OCI-LY3 (cell line): ENCODE measurements around the gene CPNE4.
"Not testable (repeated sequence)": the region's sequence is repeated elsewhere in the genome, so short reads cannot be mapped to it uniquely, and the experiment has no call there.

Source experiments
- H2AFZ ChIP-seq: fragments of 200-600, 300-600 bp; shearing (Covaris generic); 2 replicates; pipeline ENCODE4 v1.6.0; 2014; ENCODE audit warnings: antibody characterized with exemption, low read depth, low read length
- H3K27ac ChIP-seq: fragments of 200-600, 300-600 bp; sonication (generic); 2 replicates; pipeline ENCODE4 v1.5.1; 2014; ENCODE audit warnings: mild to moderate bottlenecking, low read length, moderate library complexity, mixed read lengths
- H3K27me3 ChIP-seq: fragments of 200-600, 300-600 bp; sonication (generic); 2 replicates; pipeline ENCODE4 v1.6.1; 2014; ENCODE audit warnings: low read depth, low read length, mixed read lengths
- H3K36me3 ChIP-seq: fragments of 200-600, 300-600 bp; sonication (generic); replicated peaks from 2 replicates; pipeline ENCODE3; 2014; ENCODE audit warnings: low read depth, low read length, mixed read lengths
- H3K4me1 ChIP-seq: fragments of 300-600, 200-600 bp; sonication (generic); 2 replicates; pipeline ENCODE4 v1.6.1; 2014; ENCODE audit warnings: low read length, mixed read lengths
- H3K4me2 ChIP-seq: fragments of 200-600, 300-600 bp; sonication (generic); 2 replicates; pipeline ENCODE4 v1.6.1; 2014; ENCODE audit warnings: low read length, mixed read lengths
- H3K4me3 ChIP-seq: fragments of 300-600, 200-600 bp; sonication (generic); 2 replicates; pipeline ENCODE4 v1.5.1; 2014; ENCODE audit warnings: antibody characterized with exemption, mild to moderate bottlenecking, low read length, moderate library complexity
- H3K79me2 ChIP-seq: fragments of 300-600, 200-600 bp; shearing (Covaris generic); 2 replicates; pipeline ENCODE4 v1.6.1; 2014; ENCODE audit warnings: mild to moderate bottlenecking, low read length, mixed read lengths
- H3K9ac ChIP-seq: fragments of 300-600, 200-600 bp; shearing (Covaris generic); 2 replicates; pipeline ENCODE4 v1.6.0; 2014; ENCODE audit warnings: mild to moderate bottlenecking, low read length, moderate library complexity
- H3K9me3 ChIP-seq: fragments of 200-600, 300-600 bp; shearing (Covaris generic); 2 replicates; pipeline ENCODE4 v1.6.1; 2014; ENCODE audit warnings: low read length, mixed read lengths; ENCODE audit not compliant: insufficient read depth
- H4K20me1 ChIP-seq: fragments of 200-600, 300-600 bp; sonication (generic); 2 replicates; pipeline ENCODE4 v1.6.1; 2016; ENCODE audit warnings: low read length, mixed read lengths; ENCODE audit not compliant: insufficient read depth
- CTCF ChIP-seq: fragments of 200-600, 300-600 bp; sonication (generic); IDR thresholded peaks from 2 replicates; pipeline ENCODE4 v1.5.1; 2014; ENCODE audit warnings: antibody characterized with exemption, low read length, low read depth
- EZH2phosphoT487 ChIP-seq: fragments of 200-600 bp; shearing (Covaris generic); IDR thresholded peaks from 2 replicates; pipeline ENCODE4 v1.6.1; 2018; ENCODE audit warnings: antibody characterized with exemption, mixed run types, low read depth

CPNE4 gene

GRCh38 chr3:131973731-131974130 is 61.1 kb downstream of the CPNE4 start:
- H3K79me2 ChIP-seq: no peaks in the 10 kb centered on the region
- H3K27ac ChIP-seq: no peak overlapping the region
- H3K4me3 ChIP-seq: no peak overlapping the region
- no peak overlapping the region for H2AFZ ChIP-seq
- H3K9me3 ChIP-seq: no peaks in the 10 kb centered on the region
- no peaks in the 10 kb centered on the region for H4K20me1 ChIP-seq
- peaks cover 15% of the 10 kb centered on the region for H3K4me1 ChIP-seq
- H3K9ac ChIP-seq: no peak overlapping the region
- no peak overlapping the region for H3K4me2 ChIP-seq
- TF ChIP-seq EZH2phosphoT487: no peak
- no peak for TF ChIP-seq CTCF
- no peaks in the 10 kb centered on the region for H3K27me3 ChIP-seq
- no peaks in the 10 kb centered on the region for H3K36me3 ChIP-seq

DNA sequence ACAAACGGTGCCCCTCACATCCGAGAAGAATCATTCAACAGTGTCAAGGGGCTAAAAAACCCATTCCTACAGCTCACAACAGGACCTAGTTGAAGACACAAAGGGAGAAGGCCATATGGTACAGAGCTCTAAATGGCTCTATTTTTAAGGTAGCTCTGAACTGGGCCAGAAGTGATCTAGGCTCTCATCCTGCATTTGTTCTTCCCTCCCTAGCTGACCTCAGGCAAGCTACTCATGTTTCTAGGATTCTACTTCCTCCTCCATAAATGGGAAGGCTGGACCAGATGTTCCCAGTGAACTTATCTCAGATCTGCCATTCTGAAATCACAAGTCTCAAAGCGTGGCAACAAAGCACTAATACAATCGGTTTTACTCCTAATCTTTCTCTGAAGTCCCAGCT is 62.3 kb downstream of the CPNE4 start:
- no peak overlapping the region for H3K27ac ChIP-seq
- no peaks in the 10 kb centered on the region for H3K79me2 ChIP-seq
- TF ChIP-seq CTCF: no peak
- TF ChIP-seq EZH2phosphoT487: no peak
- no peak overlapping the region for H2AFZ ChIP-seq
- H3K4me2 ChIP-seq: no peak overlapping the region
- peaks cover 15% of the 10 kb centered on the region for H3K4me1 ChIP-seq
- H3K36me3 ChIP-seq: no peaks in the 10 kb centered on the region
- no peaks in the 10 kb centered on the region for H4K20me1 ChIP-seq
- no peaks in the 10 kb centered on the region for H3K9me3 ChIP-seq
- H3K4me3 ChIP-seq: no peak overlapping the region
- no peaks in the 10 kb centered on the region for H3K27me3 ChIP-seq
- no peak overlapping the region for H3K9ac ChIP-seq

DNA sequence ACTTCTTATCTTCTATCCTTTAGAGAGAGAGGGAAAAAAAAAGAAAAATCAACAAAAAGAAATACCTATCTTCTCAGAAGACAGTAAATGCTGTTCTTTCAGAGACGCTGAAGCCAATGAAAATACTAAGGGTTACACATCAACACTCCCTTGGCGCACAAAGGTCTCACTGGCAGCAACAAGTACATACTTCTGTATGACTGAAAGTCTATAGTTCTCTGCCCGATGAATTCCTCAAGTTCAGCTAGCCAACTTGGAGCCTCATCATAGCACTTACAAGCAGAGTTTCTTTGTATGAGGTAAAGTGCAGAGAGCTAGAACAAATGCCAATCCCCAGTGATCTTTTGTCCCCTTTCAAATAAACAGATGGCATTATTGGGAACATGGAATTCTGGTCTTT is 62.7 kb downstream of the CPNE4 start:
- Histone ChIP-seq H3K9me3 (no peaks in the 10 kb centered on the region), H2AFZ (no peak overlapping the region), H3K9ac (no peak overlapping the region), H3K79me2 (no peaks in the 10 kb centered on the region), H3K4me1 (peaks cover 15% of the 10 kb centered on the region), H3K4me3 (no peak overlapping the region), H3K27me3 (no peaks in the 10 kb centered on the region), H4K20me1 (no peaks in the 10 kb centered on the region), H3K4me2 (no peak overlapping the region), H3K27ac (no peak overlapping the region), H3K36me3 (no peaks in the 10 kb centered on the region)
- TF ChIP-seq EZH2phosphoT487: no peak
- TF ChIP-seq CTCF: no peak

- H3K9ac ChIP-seq, H3K79me2 ChIP-seq, H3K27ac ChIP-seq, H3K36me3 ChIP-seq, H3K4me2 ChIP-seq, H4K20me1 ChIP-seq, H2AFZ ChIP-seq, H3K9me3 ChIP-seq, H3K27me3 ChIP-seq, H3K4me1 ChIP-seq, H3K4me3 ChIP-seq: not testable (repeated sequence)
These were observed 71.4 kb downstream of the CPNE4 start for GRCh38 chr3:131963442-131963841.

DNA sequence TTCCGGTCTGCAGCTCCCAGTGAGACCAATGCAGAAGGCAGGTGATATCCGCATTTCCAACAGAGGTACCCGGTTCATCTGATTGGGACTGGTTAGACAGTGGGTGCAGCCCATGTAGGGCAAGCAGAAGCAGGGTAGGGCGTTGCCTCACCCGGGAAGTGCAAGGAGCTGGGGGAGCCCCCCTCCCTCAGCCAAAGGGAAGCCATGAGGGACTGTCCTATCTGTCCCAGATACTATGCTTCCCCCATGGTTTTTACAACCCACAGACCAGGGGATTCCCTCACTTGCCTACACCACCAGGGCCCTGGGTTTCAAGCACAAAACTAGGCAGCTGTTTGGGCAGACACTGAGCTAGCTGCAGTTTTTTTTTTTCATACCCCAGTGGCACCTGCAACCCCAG is 71.8 kb downstream of the CPNE4 start:
- H3K36me3 ChIP-seq: no peaks in the 10 kb centered on the region
- H3K9ac ChIP-seq: no peak overlapping the region
- no peak overlapping the region for H2AFZ ChIP-seq
- no peaks in the 10 kb centered on the region for H3K9me3 ChIP-seq
- H3K4me3 ChIP-seq: no peak overlapping the region
- peaks cover 4% of the 10 kb centered on the region; the same call in 1 of the 2 replicates for H3K27me3 ChIP-seq
- H3K27ac ChIP-seq: no peak overlapping the region
- no peaks in the 10 kb centered on the region for H4K20me1 ChIP-seq
- no peaks in the 10 kb centered on the region for H3K4me1 ChIP-seq
- TF ChIP-seq EZH2phosphoT487 (no peak), CTCF (no peak)
- no peaks in the 10 kb centered on the region for H3K79me2 ChIP-seq
- no peak overlapping the region for H3K4me2 ChIP-seq
